Lung (tissue), 12 donors: ENCODE results near the gene TBC1D5. TPM values are rescaled to one million over a fixed set of nuclear protein-coding genes. Genes with fewer than 3 reads are reported as not detected.

Experiments used
- ATAC-seq: fragments of 200-7000 bp; cut with Tn5 transposase; one replicate; pipeline ENCODE4 v1.9.1; 2020; ENCODE audit warnings: moderate number of reproducible peaks; ENCODE audit not compliant: insufficient read depth, low FRiP score
- DNase-seq, 3 donors: peaks; one replicate each; pipeline ENCODE4 v3.0.0-alpha.2; 2013 to 2017
- H3K27ac ChIP-seq, 2 donors: one replicate each; pipeline ENCODE4 v1.5.1; 2013; ENCODE audit warnings: mild to moderate bottlenecking in 2 of 2, moderate library complexity in 2 of 2, control low read depth in 1 of 2, inconsistent platforms in 1 of 2, low read depth in 1 of 2, low read length in 1 of 2
- H3K27me3 ChIP-seq, 3 donors: one replicate each; pipeline ENCODE4 v1.5.1; 2013; ENCODE audit warnings: low read length in 2 of 3; ENCODE audit not compliant: control insufficient read depth in 3 of 3, insufficient read depth in 3 of 3
- H3K36me3 ChIP-seq, 4 donors: one replicate each; pipeline ENCODE4 v1.5.1; 2013; ENCODE audit warnings: low read length in 4 of 4, mild to moderate bottlenecking in 1 of 4, moderate library complexity in 1 of 4; ENCODE audit not compliant: control insufficient read depth in 4 of 4, insufficient read depth in 4 of 4
- H3K4me1 ChIP-seq, 5 donors: one replicate each; pipeline ENCODE4 v1.5.1; 2013; ENCODE audit warnings: low read length in 5 of 5, mild to moderate bottlenecking in 2 of 5, moderate library complexity in 1 of 5; ENCODE audit not compliant: control insufficient read depth in 5 of 5, insufficient read depth in 5 of 5
- H3K4me3 ChIP-seq: one replicate; pipeline ENCODE4 v1.5.1; 2013; ENCODE audit warnings: mild to moderate bottlenecking, control low read depth, moderate library complexity
- H3K9ac ChIP-seq, 2 donors: one replicate each; pipeline ENCODE4 v1.5.1; 2013; ENCODE audit warnings: low read length in 2 of 2, control low read depth in 1 of 2; ENCODE audit not compliant: insufficient read depth in 1 of 2
- H3K9me3 ChIP-seq, 4 donors: one replicate each; pipeline ENCODE4 v1.5.1; 2013; ENCODE audit warnings: low read length in 3 of 4, mild to moderate bottlenecking in 1 of 4, moderate library complexity in 1 of 4; ENCODE audit not compliant: control insufficient read depth in 4 of 4, insufficient read depth in 3 of 4
- WGBS, 2 donors: extraction: QIAGEN DNeasy Blood & Tissue Kit; methylation state at CpG; one replicate each; pipeline ENCODE4 v1.1.7; 2013; 5-methylcytosine and 5-hydroxymethylcytosine counted together
- polyA plus RNA-seq, 2 donors: library from polyadenylated mRNA; stranded (reverse); fragments of 200-250 nt; gene quantifications; one replicate each; pipeline ENCODE4 v1.2.1, GENCODE V29; 2013
- total RNA-seq, 2 donors: library from RNA; depleted of rRNA in 1 of 2; stranded (reverse); fragments of >200 nt in 1 of 2; gene quantifications; one replicate each; pipeline ENCODE4 v1.2.1, GENCODE V29; 2014 to 2021
- TF ChIP-seq, protein P1 (sequence below): IDR thresholded peaks from 2 replicates; pipeline ENCODE4 v1.5.1; 2012; ENCODE audit warnings: mild to moderate bottlenecking; ENCODE audit errors: control extremely low read depth, extremely low read depth
- donor health status: control.
- donor health status: control.
- donor health status: Bipolar disorder and iron deficiency.
- donor health status: healthy.
- donor health status: DM: yes; HTN: yes; CAD: no.

Gene TBC1D5
- total and polyA plus RNA-seq, 4 donors, result 8.7 to 111 (median 39.6) TPM

DNA sequence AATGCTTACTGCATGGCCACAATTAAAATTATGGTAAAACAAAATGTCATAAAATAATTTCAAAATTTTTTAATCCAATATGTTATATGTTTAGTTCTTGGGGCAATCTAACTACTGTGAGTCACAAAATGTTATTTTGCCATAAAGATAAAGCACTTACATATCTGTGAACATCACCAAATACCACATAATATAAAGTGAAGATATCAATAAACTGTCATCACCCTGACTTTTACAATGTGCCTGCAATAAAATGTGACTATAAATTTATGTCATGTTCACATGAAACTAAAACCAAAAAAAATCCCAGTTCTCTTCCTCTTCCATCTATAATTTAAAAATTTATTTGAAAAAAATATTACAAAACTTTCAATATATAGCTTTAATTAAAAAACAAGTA lies 191.8 kb downstream of the TBC1D5 start:
- H3K4me3 ChIP-seq, result no peak overlapping the region
- H3K9ac ChIP-seq, result no peak overlapping the region
- no peak overlapping the region for H3K27ac ChIP-seq
- TF ChIP-seq, protein P1, sequence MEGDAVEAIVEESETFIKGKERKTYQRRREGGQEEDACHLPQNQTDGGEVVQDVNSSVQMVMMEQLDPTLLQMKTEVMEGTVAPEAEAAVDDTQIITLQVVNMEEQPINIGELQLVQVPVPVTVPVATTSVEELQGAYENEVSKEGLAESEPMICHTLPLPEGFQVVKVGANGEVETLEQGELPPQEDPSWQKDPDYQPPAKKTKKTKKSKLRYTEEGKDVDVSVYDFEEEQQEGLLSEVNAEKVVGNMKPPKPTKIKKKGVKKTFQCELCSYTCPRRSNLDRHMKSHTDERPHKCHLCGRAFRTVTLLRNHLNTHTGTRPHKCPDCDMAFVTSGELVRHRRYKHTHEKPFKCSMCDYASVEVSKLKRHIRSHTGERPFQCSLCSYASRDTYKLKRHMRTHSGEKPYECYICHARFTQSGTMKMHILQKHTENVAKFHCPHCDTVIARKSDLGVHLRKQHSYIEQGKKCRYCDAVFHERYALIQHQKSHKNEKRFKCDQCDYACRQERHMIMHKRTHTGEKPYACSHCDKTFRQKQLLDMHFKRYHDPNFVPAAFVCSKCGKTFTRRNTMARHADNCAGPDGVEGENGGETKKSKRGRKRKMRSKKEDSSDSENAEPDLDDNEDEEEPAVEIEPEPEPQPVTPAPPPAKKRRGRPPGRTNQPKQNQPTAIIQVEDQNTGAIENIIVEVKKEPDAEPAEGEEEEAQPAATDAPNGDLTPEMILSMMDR, result no peak
- H3K36me3 ChIP-seq, result no peaks in the 10 kb centered on the region
- peaks cover 0 to 2% (median 0%) of the 10 kb centered on the region in 4 donors for H3K9me3 ChIP-seq
- ATAC-seq (no peak), DNase-seq (no peak)
- no peaks in the 10 kb centered on the region for H3K27me3 ChIP-seq
- H3K4me1 ChIP-seq, result peaks cover 0 to 9% (median 7%) of the 10 kb centered on the region in 5 donors

- WGBS, 2 donors, result 93 to 94% methylated on average over 10 of the region's 10 CpGs
Measured at GRCh38 chr3:17546500-17547255, 195.8 kb downstream of the TBC1D5 start.

GRCh38 chr3:17544632-17545031 lies 197.8 kb downstream of the TBC1D5 start:
- Histone ChIP-seq H3K9me3 (no peaks in the 10 kb centered on the region), H3K9ac (no peak overlapping the region), H3K4me3 (no peak overlapping the region), H3K36me3 (no peaks in the 10 kb centered on the region), H3K27me3 (no peaks in the 10 kb centered on the region), H3K4me1 (no peaks in the 10 kb centered on the region), H3K27ac (no peak overlapping the region)
- 97 to 99% methylated on average over 2 of the region's 2 CpGs for WGBS, 2 donors
- DNase-seq, result no peak
- TF ChIP-seq, protein P1, result no peak
- no peak for ATAC-seq

More at GRCh38 chr3:17546500-17547255, 195.8 kb downstream of the TBC1D5 start:
- no peaks in the 10 kb centered on the region for H3K9me3 ChIP-seq
- no peaks in the 10 kb centered on the region for H3K27me3 ChIP-seq
- H3K4me1 ChIP-seq, result peaks cover 0 to 7% (median 0%) of the 10 kb centered on the region in 5 donors
- ATAC-seq (no peak), DNase-seq (no peak)
- no peak overlapping the region for H3K9ac ChIP-seq
- no peak overlapping the region for H3K27ac ChIP-seq
- H3K36me3 ChIP-seq, result no peaks in the 10 kb centered on the region
- TF ChIP-seq, protein P1, result no peak
- H3K4me3 ChIP-seq, result no peak overlapping the region

DNA sequence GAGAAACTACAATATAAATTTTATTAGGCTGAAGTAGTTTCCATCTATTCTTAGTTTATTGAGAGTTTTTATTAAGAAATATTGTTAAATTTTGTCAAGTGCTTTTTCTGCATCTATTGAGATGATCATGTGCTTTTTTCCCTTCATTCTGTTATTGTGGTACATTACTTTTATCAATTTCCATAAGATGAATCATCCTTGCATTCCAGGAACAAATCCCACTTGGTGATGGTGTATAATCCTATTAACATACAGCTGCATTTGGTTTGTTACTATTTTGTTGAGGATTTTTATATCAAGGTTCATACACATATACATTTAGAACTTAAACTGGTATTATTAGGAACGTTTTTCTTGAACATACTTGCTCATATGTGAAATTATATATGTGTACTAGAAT lies 199.8 kb downstream of the TBC1D5 start:
- 96 to 97% methylated on average over 1 of the region's 1 CpG for WGBS, 2 donors
- Histone ChIP-seq H3K27me3 (no peaks in the 10 kb centered on the region), H3K9me3 (no peaks in the 10 kb centered on the region), H3K36me3 (no peaks in the 10 kb centered on the region), H3K4me1 (no peaks in the 10 kb centered on the region), H3K4me3 (no peak overlapping the region), H3K27ac (no peak overlapping the region), H3K9ac (no peak overlapping the region)
- DNase-seq (no peak), ATAC-seq (no peak)
- TF ChIP-seq, protein P1, result no peak
